GM10847 (cell line): Measurements from ENCODE around the gene POMGNT2.

Experiments
- POLR2A ChIP-seq: IDR thresholded peaks from 2 replicates; pipeline ENCODE4 v1.6.1; 2011; ENCODE audit not compliant: insufficient read length; ENCODE audit errors: extremely low read depth

POMGNT2 gene

DNA sequence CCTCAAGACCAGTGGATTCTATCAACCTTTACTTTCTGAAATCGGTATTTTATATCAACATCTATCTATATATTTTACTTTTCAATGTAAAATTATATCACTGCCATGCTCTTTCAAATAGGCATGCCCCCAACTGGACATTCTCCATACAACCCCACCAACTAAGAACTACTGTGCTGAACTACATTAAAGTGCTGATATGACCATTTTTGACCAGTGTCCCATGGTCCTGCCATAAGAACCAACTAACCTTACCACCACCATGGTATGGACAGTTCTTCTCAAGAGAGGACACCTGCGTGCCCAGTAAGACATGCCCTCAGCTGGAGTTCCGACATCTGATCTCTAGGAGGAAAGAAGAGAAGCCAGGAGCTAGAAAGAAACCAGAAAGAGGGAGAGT lies 15.6 kb downstream of the POMGNT2 start:
- TF ChIP-seq POLR2A: no peak

DNA sequence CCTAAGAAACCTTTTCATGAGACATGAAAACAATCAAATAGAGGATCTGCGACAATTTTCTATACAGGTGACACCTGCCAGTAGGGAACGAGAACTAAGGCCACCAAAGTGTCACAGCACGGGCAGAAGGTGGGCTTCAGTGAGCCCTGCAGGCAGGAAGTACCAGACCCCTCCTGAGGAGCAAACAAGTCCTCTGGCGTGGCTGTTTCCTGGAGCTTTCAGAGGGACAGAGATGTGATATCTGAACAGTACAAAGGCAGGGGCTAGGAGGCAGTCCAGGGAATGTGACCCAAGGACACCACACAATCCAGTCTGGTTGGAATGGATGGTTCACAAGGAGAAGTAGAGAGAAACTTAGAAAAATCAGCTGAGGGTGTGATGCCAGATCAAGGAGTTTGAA lies 16.8 kb downstream of the POMGNT2 start:
- TF ChIP-seq POLR2A: no peak

DNA sequence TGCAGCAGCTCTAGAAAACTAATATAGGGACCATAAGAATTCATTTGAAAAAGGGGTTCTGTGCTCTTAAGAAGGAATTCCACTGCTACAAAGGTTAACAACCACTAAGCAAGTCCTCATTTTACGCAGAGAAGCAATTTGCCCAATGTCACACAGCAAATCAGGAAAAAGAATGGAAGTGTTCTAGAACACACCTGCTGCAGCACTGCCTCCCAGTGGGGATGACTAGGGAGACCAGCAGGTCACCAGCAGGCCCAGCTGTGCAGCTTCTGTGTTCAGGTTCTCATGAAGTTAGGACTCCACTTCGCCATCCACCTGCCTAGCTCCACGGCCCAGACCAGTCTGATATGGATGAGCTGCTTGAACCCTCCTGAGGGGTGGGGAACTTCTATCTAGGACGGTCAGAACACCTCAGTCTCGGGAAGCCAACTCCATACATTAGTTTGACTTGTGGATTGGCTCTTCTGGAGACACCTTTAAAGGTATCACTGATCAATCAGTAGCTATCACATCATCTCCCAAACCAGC lies 18.6 kb downstream of the POMGNT2 start:
- TF ChIP-seq POLR2A: no peak

DNA sequence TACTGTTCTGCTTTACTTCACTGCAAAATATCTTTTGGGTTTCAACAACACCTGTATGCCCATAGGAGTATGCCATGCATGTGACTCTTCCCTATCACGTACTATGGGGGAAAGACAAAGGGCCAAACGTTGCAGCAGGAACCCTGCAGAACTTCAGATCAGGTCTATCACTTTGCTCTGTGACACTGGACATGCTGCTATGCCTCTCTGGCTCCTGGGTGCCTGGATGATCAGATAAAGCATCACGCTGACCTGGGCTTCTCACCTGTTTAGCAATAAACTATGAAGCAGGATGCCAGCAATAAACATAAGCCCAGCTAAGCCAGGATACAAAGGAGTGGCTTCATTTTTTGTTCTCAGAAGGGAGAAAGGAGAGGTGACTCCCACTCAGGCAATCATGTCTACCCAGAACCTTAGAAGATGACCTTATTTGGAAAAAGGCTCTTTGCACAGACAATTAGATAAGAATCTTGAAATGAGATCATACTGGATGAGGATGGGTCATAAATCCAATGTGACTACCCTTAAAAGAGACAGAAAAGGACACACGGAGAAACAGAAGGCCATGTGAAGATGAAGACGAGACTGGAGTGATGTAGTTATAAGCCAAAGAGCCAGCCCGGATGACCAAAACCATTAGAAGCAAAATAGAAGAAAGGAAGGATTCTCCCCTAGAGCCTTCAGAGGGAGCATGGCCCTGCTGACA lies 19.3 kb downstream of the POMGNT2 start:
- no peak for TF ChIP-seq POLR2A

DNA sequence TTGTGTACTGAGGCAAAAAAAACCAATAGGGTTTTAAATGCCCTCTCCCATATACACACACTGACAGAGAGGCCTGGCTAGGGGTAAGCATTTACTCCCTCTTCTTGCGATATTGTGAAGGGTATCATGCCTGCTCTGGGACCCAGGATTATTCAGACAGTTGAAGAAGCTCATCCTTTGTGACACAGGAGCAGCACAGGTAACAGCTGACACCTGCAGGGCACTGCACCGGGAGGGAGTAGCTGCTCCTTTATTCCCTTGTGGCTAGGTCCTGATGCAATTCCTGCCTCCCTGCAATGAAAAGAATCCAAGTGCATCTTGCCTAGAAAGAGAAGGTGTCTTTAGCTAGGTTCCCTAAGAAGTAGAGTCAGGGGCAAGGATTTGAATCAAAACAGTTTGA lies 23.4 kb downstream of the POMGNT2 start:
- TF ChIP-seq POLR2A: no peak

DNA sequence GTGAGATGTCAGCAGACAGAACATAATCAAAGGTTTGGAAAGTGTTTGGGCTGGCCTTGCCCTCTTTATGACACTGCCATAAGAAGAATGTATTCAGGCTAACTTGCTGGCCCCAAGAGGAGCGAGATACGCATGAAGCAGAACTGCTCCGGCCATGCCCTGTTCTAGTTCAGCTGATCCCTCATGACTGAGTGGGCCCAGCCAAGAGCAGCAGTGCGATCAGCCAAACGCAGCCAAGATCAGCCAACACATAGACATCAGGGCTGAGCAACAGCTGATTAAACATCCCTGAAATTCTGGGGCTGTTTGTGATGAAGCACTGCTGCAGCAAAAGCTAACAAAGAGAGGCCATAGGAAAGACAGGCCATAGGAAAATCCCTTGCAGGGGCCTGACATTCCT lies 24.1 kb downstream of the POMGNT2 start:
- no peak for TF ChIP-seq POLR2A

DNA sequence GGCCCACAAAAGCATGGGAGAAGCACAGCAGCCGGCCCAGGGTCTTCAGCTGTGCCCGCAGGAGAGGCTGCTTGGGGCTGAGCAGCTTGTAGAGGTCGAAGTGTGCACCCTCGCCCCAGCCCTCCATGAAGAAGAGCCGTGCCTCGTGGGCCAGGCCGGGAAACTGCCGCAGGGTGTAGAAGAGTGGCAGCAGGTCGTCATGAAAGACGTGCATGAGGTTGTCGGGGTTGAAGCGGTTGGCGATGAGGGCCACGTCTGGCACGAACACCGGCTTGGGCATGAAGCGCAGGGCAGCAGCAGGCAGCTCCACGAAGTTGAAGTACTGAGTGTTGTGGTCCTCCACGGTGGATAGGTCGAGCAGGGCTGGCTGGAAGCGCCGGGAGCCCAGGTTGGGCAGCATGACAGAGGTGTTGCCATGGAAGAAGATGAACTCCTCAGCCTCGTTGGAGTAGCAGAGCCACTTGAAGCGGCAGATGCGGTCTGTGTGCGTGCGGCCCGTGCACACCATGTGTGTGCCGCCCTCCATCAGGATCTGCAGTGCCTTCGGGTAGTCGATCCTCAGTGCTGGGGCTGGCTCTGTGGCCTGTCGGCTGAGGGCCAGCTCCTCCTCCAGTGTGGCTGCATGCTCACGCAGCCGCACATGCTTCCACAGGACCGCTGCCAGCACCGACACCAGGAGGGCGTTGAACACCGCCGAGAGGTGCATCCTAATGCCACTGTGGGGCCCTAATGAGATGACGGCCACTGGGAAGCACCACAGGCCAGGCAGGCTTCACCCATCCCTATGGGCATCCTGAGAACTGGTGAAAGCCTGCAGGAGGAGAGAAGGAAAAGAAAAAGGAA lies 24.9 kb downstream of the POMGNT2 start:
- TF ChIP-seq POLR2A: no peak

DNA sequence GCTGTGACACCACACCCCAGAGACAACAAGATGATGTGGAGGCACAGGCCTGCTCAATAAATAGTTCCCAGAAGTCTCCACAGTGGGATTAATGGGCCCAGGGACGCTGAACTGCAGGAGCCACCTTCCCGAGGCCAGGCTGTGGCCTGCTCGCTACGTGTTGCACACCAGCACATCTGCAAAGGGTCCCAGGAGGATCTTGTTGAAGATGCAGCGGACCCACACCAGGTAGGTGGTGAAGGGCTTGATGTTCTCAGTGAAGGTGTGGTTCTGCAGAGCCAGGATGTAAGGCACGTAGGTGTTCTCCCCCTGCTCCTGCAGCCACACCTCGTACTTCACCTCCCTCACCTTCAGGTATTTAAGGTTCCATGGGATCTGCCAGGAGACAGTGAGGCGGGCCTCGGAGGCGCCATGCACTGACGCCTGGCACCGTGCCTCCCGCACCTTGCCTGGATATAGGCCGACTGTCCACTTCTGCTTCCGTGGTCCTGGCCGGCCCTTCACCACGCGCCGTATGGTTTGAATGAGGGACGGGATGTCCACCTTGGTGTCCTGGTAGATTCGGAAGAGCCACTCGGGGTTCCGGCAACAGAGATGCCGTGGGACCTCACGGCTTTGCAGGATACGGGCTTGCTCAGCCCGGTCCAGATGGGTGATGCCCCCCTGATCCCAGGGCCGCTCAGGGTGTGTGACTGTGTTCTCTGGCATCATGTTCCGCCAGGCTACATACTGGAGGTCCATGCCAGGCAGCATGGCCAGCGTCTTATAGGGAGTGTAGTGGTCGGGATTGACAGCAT lies 26.1 kb downstream of the POMGNT2 start:
- TF ChIP-seq POLR2A: no peak

DNA sequence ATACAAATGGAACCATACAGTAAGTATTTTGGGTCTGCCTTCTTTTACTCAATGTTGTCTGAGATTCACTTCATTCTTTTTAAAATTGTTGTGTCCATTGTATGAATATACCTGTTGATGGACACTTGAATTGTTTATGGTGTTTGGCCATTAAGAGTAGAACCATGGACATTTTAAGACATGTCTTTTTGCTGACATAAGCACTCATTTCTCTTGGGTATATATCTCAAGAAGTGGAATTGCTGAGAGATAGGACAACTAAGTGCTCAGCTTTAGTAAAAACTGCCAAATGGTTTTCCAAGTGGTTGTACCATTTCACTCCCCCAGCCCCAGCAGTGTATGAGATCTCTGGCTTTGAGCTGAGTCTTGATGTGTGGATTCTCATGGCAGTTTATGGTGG lies 28.2 kb downstream of the POMGNT2 start:
- TF ChIP-seq POLR2A: no peak

DNA sequence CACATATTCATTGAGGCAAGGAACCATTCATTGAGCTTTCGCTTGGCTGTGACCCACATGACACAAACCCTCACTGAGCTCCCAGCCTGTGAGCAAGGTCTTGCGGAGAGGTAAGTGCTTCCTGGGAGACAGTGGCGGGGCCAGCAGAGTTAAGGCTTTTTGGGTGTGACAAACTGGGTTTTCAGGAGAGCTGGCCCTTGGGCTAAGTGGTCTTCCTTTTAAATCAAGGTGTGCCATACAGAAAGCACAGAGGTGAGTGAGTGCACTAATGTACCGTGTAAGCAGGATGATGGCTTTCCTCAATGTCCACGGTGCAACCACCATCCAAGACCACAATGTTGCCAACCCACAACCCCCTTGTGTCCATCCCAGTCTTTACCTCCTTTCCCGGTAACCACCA lies 28.6 kb downstream of the POMGNT2 start:
- no peak for TF ChIP-seq POLR2A

DNA sequence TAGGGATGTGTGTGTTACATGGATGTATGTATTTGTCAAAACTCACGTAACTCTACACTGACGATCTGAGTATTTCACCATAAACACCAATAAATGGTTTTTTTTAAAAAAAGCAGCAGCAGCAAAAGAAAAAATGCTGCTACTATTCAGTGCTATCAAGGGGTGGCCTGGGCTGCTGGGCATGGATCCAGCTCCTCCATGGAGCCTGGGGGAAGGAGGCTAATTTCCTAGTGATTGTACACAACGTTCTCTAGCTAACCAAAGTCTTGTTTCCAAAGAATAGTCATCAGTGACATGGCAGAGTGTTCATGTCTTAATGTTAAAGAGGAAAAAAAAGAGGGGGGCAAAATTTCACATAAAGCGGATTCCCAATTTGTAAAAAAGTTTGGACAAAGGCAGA lies 29.0 kb downstream of the POMGNT2 start:
- no peak for TF ChIP-seq POLR2A

DNA sequence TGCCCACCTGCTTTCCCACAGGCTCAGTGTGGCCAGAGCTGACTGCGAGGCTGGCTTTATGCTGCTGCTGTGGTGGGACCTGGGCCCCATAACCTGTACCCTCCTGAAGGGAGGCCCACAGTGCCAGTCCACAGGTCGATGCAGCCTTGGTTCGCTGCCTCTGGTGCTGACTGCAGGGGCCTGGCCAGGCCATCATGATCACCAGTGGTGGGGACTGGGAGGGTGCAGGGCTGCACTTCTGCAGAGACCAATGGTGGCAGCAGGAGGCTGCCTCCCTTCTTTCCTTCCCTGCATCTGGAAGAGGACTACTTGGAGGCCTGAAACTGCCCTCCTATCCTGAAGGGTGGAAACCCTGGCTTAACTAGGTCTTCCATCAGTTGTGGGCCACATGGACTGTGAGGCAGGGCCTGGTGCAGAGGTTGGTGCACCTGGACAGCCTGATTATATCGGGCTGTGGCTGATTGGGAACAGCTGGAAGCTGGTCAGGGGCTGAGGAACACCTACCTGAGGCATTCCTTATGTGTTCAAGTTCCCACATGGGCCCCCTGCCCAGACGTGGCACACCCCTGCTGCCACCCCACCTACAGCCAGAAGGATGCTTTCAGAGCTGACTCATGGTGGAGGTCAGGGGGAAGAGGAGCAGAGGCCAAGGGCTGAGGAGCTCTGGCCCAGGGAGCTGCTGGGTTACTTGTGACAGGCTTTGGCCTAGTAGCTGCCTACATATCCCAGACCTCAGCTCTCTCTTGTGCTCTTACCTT lies 29.8 kb downstream of the POMGNT2 start:
- no peak for TF ChIP-seq POLR2A

DNA sequence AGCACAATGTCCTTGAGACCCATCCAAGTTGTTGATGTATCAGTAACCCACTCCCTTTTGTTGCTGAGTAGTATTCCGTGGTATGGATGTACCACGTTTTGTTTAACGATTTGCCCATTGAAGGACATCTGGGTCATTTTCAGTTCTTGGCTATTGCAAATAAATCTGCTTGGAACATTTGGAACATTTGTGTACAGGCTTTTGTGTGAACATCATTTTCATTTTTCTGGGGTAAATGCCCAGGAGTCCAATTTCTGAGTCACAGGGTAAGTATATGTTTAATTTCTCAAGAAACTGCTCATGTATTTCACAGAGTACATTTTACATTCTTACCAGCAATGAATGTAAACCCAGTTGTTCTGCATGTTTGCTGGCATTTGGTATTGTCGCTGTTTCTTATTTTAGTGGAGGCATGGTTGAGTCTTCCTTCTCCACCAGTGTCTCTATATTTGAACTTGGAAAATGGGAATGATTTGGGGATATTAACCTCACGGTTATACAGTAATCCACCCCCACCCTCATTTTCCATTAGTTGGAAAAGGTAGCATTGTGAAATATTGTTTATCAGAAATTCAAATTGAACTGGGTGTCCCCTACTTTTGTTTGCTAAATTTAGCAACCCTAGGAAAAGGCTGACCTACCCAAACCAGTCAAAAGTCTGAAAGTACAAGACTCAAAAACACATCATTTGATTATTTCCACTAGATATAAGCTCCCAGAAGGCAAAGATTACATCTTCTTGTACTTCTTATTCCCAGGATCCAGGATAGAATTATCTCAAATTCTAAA lies 30.8 kb downstream of the POMGNT2 start:
- no peak for TF ChIP-seq POLR2A

DNA sequence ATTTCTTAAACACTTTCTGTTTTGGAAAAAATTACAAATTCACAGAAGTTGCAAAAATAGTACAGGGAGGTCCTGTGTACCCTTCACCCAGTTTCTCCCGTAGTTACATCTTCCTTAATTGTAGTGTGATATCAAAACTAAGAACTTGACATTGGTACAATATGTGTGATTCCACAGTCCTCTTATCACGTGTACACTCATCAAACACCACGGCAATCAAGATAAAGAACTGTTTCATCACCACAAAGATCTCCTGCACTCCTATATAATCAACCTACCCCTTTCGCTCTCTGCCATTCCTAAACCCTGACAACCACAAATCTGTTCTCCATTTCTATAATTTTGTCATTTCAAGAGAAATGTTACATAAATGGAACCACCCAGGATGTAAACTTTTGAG lies 31.4 kb downstream of the POMGNT2 start:
- no peak for TF ChIP-seq POLR2A
